Ramos (cell line): ENCODE measurements around the gene CRAMP1.

Experiments used
- in situ Hi-C: fragments of 300-500 bp; cut with MboI; formaldehyde crosslinking; loops from one replicate; pipeline ENCODE4 v1.14.3; 2022; ENCODE audit warnings: low sequenced_read_pairs; ENCODE audit not compliant: unreplicated experiment

CRAMP1 gene

GRCh38 chr16:1631230-1631629 lies 19.1 kb downstream of the CRAMP1 start:
- in situ Hi-C loops, result no loop called here

DNA sequence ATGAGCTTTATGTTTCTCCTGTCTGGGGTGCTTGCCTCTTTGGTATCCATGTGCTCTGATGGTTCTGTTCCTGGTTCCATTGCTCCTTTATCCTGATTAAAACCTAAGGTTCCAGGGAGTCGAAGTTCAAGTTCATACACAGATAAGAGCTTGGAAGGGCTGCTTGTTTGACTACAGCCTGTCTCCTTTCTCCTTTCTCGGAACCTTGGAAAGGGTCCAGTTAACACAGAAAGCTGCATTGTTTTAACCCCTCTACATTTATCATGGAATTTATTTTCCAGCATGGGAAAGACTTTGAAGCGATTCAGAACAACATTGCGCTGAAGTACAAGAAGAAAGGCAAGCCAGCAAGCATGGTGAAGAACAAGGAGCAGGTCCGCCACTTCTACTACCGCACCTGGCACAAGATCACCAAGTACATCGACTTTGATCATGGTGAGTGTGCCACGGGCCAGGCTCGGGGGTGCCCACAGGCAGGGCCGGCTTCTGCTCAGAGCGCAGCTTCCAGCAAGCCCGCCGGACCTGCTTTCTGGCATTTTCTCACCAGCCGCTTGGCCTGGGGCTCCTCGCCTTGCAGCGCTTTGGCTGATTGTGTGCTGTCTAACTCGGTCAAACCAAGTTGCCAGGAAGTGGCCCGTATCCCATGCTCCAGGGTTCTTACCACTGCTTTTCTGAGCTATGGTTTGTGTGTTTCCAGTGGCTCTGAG lies 19.9 kb downstream of the CRAMP1 start:
- in situ Hi-C loops, result no loop called here

- in situ Hi-C loops, result no loop called here
Observed at GRCh38 chr16:1632638-1632970, 20.4 kb downstream of the CRAMP1 start.

DNA sequence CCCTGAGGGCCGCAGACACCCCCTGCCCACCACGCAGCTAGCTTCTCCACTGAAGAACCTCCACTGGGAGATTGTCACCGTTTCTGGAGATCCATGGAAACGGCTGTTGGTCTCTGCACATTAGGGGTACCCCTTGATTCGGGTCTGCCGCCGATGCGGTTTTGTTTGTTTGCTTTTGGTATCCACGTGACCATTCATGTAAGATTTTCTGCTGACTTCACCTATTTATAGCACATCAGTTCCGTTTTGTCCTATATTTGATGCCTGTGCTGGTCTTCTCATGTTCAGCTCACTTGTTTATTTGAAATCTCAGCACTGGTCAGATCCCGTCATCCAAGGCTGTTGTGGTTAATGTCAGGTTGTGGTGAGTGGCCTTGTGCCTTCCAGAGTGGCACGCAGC lies 21.1 kb downstream of the CRAMP1 start:
- in situ Hi-C loops, result no loop called here

- in situ Hi-C loops, result no loop called here
Observed at GRCh38 chr16:1634541-1634940, 22.4 kb downstream of the CRAMP1 start.

DNA sequence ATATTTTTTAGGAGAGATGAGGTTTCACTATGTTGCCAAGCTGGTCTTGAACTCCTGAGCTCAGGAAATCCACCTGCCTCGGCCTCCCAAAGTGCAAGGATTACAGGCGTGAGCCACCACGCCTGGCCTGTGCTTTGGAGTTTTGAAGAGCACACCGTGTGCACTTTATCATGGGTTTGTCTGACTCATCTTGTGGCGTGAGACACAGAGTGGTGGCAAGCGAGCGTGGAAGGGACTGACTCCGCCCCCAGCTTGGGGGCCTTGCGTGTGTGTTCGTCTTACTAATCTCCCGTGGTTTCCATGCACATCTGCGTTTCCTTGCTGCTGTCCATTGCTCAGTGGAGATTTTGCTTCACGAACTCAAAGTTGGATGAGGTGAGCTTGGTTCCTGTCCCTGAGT lies 22.9 kb downstream of the CRAMP1 start:
- in situ Hi-C loops, result no loop called here

DNA sequence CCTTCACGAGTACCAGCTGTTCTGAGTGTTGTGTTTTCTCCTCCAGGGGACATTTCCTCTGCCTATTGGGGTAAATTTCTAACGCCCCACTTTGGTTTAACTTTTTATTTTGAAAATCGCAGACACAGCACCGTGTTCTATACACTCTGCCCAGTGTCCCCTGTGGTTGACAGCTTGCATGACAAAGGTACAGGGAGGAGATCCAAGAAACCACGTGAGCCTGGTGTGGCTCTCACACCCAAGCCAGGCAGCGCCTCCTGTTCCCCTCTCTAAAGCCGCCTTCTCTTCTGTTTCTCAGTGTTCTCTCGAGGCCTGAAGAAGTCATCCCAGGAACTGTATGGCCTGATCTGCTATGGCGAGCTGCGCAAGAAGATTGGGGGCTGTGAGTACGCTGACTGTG lies 25.4 kb downstream of the CRAMP1 start:
- in situ Hi-C loops, result no loop called here

- in situ Hi-C loops, result no loop called here
Observed at GRCh38 chr16:1638757-1639156, 26.6 kb downstream of the CRAMP1 start.

DNA sequence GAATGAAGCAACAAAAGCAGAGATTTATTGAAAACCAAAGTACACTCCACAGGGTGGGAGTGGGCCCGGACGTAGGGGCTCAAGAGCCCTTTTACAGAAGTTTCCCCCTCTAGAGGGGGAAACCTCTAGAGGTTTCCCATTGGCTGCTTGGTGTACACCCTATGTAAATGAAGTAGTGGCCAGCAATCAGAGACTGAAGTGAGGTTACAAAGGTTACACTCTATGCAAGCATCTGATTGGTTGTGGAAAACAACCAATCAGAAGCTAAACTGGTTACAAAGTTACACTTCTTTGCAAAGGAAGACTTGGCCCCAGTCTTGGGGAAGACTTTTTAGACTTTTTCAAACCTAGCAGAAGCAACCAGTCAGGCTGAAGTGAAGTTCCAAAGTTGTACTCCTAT lies 27.1 kb downstream of the CRAMP1 start:
- in situ Hi-C loops, result no loop called here

GRCh38 chr16:1639860-1640259 lies 27.7 kb downstream of the CRAMP1 start:
- in situ Hi-C loops, result no loop called here

GRCh38 chr16:1640261-1640941 lies 28.2 kb downstream of the CRAMP1 start:
- in situ Hi-C loops, result no loop called here

DNA sequence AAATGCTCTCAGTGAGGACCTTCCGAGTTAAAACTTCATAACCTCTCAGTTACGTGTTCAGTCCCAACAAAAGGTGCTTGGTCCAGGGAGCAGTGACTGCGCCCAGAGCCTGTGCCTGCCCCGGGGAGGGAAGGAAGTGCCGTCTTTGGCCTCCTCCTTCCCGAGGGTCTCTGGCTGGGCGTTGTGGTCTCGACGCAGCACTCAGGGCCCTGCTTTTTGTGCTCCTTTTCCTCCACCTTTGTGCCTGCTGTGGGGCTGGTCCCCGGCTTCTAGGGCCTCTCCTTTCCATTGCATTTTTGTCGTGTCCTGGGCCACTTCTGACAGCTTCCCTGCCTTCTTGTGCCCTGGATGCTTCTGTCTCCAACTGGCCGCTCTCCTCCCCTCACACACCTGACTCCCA lies 29.1 kb downstream of the CRAMP1 start:
- in situ Hi-C loops, result no loop called here

DNA sequence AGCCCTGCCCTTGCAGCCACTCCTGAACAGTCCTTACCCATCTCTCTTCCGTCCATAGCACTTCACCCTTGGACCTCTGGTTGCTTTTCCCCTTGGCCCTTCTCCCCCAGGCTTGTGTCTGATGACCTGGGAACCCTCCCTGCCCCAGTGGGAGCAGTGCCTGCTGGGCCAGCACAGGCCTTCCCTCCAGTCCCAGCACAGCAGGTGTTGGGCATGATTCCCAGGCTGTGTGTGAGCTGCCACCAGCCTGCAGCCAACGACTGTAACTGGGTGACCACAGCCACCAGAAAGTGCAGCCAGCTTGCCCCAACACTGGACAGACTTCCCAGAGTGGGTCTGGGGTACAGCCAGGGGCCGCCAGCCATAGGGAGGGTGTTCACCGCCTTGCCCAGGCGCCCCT lies 30.0 kb downstream of the CRAMP1 start:
- in situ Hi-C loops, result no loop called here

DNA sequence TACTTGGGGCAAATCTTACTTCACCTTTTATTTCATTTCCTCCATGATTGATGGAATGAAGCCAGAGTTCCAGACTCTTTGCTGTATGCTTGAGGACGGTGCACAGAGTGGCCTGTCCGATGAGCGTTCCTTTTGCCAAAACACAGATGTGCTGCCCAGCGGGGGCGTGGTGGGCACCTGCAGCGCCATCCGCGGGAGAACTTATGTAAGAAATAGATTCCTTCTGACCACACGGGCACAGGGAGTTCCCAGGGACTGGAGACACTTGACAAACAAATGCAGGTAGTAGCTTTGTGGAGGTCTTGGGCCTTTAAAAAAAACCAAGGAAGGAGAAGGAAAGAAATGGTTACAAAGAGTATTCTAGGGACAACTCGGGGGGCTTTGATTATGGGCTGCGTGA lies 30.6 kb downstream of the CRAMP1 start:
- in situ Hi-C loops, result no loop called here

GRCh38 chr16:1643521-1643920 lies 31.4 kb downstream of the CRAMP1 start:
- in situ Hi-C loops, result no loop called here

- in situ Hi-C loops, result no loop called here
Observed at GRCh38 chr16:1645914-1646525, 33.9 kb downstream of the CRAMP1 start.

- in situ Hi-C loops, result no loop called here
Observed at GRCh38 chr16:1647856-1648255, 35.7 kb downstream of the CRAMP1 start.

GRCh38 chr16:1650131-1650530 lies 38.0 kb downstream of the CRAMP1 start:
- in situ Hi-C loops, result no loop called here

DNA sequence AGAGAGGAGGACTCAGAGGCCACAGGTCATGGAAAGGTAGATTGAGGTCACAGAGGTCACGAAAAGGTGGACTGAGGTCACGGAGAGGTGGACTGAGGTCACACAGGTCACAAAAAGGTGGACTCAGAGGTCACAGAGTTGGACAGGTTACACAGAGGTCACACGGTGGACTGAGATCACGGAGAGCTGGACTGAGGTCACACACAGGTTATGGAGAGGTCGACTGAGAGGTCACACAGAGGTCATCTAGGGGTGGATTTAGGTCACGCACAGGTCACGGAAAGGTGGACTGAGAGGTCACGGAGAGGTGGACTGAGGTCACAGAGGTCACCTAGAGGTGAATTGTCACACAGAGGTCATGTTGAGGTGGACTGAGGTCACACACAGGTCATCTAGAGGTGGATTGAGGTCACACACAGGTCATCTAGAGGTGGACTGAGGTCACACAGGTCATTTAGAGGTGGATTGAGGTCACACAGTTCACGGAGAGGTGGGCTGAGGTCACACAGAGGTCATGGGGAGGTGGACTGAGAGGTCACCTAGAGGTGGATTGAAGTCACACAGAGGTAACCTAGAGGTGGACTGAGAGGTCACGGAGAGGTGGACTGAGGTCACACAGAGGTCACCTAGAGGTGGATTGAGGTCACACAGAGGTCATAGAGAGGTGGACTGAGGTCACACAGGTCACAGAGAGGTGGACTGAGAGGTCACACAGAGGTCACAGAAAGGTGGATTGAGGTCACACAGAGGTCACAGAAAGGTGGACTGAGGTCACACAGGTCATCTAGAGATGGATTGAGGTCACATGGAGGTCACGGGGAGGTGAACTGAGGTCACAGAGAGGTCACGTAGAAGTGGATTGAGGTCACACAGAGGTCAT lies 39.2 kb downstream of the CRAMP1 start:
- in situ Hi-C loops, result no loop called here

GRCh38 chr16:1651974-1652312 lies 39.8 kb downstream of the CRAMP1 start:
- in situ Hi-C loops, result no loop called here

- in situ Hi-C loops, result no loop called here
Observed at GRCh38 chr16:1653023-1653422, 40.9 kb downstream of the CRAMP1 start.
